GM21526 (cell line): ENCODE results near the gene CDH23.

ENCODE experiments used
- ATAC-seq: cut with Tn5 transposase; IDR thresholded peaks from one replicate; pipeline ENCODE4 v1.9.1; 2021; ENCODE audit warnings: moderate library complexity; ENCODE audit not compliant: unreplicated experiment, low FRiP score

Gene CDH23

GRCh38 chr10:71437537-71438092 is 40.9 kb downstream of the CDH23 start:
- ATAC-seq: no peak

DNA sequence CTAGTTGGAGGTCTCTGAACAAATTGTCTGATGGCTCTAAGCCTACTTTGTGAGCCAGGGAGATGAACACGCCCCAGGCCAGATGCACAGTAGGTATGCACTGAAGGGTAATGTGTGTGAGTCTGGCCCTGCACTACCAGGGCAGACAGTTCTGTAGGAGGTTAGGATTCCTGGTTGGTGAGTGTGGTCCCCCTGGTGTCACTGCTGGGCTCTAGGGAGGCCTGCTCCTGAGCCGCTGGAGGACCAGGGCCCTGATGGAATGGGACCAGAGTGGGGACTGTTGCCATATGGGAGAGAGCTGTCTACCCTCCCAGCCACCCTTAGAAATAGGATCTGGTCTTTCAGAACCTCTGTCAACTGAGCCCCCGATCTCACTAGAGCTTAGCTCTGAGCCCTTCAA is 42.0 kb downstream of the CDH23 start:
- no peak for ATAC-seq

- ATAC-seq: no peak
Measured at GRCh38 chr10:71439670-71440425, 43.1 kb downstream of the CDH23 start.

DNA sequence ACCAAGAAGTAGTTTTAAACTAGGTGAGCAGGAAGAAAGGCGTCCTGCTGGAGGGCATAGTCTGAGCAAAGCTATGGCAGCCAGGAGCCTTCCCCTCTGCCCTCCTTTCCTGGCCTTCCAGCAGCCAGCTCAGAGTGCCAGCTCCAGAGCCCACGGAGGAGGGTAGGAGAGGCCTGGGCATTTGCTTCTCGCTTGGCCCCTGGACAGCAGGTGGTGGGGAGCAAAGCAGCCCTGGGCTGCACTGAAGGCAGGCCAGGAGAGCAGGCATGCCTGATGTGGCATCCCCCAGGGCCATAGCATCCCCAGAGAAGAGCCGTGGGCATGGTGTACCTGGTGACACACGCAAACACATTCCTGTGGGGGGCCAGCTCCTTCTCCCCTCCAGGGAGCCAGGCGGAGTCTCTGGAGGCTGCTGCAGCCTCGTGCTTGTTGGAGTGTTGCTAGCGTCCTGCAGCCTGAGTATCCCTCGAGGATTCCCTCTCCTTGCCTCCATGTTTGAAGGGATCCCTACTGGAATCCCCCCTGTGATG is 43.9 kb downstream of the CDH23 start:
- ATAC-seq: no peak

- no peak for ATAC-seq
Measured at GRCh38 chr10:71442000-71442399, 45.3 kb downstream of the CDH23 start.

DNA sequence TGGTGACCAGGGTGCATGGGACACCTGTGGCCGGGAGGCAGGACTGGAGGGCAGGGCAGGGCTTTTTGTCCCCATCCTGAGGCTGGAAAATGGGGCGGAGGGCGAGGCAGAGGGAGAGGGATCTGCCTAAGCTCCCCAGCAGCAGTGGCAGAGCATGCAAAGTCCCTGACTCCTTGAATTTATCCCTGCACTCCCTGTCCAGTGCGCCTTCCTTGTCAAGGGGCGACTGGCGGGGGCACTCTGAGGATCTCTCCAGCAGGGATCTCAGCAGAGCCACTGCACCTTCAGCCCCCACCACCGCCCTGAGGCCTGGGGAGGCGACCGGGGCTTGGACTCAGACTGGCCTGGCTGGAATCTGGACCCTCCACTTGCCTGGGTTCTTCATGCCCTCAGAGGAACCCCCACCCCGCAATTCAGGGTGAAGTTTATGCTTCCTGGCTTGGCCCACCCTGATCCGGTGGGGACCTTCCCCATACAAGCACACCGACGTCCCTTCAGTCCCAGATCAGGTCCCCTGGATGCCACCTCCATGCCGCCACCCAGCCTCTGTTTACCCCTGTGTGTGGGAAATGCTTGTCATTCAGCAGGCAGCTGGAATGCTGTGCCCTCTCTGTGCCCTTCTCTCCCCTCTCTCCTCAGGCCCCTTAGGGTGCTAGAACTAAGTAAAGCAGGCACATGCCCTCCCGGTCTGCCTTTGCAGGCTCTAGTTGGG is 46.3 kb downstream of the CDH23 start:
- no peak for ATAC-seq

GRCh38 chr10:71443676-71444075 is 47.0 kb downstream of the CDH23 start:
- no peak for ATAC-seq

GRCh38 chr10:71444284-71445054 is 47.7 kb downstream of the CDH23 start:
- ATAC-seq: no peak

GRCh38 chr10:71447676-71448075 is 51.0 kb downstream of the CDH23 start:
- no peak for ATAC-seq

GRCh38 chr10:71448146-71448545 is 51.4 kb downstream of the CDH23 start:
- no peak for ATAC-seq

- no peak for ATAC-seq
Measured at GRCh38 chr10:71449026-71449425, 52.3 kb downstream of the CDH23 start.

- ATAC-seq: no peak
Measured at GRCh38 chr10:71451754-71452153, 55.0 kb downstream of the CDH23 start.

DNA sequence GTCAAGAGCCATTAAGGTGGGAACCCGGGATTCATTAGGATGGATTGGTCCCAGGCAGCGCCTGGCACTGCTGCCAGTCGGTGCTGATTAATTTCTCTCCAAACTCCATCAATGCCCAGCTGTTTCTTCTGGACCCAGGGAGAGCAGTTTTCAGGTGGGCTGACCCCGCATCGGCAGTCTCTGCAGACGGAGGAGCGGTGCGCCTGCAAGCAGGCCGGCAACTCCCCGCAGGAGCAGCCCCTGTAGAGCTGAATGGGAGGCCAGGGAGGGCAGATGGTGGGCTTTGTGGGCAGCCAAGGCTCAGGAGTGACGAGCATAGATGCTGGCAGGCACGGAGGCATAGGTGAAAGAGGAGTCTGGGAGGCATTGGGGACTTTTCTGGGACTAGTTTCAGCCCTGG is 56.5 kb downstream of the CDH23 start:
- ATAC-seq: no peak

DNA sequence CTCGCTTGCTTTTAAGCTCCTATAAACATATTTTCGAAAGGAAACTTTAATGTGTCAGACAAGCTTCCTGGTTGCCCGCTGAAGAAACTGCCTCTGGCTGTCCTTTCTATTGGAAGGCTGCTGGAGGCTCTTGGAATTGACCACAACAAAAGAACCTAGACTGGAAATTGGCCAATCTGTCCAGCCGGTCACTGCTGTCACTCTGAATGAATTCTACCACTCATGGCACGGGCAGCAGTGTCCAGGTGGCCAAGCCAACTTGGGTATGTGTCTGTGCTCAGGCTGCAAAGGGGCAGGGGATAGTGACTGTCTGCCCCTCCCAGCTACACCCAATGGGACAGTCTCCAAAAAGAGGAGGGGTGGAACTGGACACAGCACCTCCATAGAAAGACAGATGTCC is 57.6 kb downstream of the CDH23 start:
- no peak for ATAC-seq

DNA sequence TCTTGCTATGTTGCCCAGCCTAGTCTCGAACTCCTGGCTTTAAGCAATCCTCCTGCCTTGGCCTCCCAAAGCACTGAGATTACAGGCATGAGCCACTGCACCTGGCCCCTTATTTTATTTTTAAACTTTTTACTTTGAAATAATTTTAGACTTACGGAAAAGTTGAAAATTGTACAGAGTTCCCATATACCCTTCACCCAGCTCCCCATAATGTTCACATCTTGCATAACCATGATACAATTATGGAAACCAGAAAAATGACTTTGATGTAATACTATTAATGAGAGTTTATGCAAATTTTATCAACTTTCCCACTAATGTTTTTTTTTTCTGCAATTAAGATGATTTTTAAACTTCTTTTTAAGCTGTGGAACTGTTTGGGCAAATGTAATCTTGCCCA is 58.3 kb downstream of the CDH23 start:
- no peak for ATAC-seq

DNA sequence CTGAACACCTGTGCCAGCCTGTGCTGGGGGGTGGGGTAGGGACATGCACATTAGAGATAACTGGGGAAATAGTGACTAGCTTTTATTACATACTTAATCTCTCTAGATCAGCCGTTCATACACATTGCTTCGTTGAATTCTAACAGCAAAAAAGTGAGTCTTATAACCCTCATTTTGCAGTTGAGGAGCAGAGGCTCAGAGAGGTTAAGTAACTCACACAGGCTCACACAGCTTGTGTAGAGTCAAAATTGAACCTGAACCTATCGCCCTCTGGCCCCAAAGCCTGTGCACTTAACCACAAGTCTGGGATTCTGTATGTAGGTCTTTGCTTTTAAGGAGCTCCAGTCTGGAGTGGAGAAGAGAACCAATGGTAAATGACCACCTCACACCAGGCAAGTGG is 59.9 kb downstream of the CDH23 start:
- no peak for ATAC-seq

DNA sequence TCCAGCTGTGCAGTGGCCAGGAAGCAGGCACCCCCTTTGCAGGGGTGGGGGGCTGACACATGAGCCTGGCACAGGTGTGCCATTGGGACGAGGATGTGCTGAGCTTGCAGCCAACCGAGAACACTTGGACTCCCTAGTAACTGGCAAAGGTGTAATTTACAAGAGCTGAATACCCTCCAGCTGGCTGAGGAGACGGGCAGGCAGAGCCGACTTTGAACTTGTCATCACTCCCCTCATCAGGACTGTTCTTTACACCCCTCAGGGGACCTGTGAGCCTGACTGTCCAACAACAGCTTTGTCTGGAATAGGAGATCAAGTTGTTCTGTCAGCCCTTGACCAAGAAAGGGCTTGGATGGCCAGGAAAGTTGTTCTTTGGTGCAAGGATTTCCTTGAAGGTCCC is 61.2 kb downstream of the CDH23 start:
- no peak for ATAC-seq

DNA sequence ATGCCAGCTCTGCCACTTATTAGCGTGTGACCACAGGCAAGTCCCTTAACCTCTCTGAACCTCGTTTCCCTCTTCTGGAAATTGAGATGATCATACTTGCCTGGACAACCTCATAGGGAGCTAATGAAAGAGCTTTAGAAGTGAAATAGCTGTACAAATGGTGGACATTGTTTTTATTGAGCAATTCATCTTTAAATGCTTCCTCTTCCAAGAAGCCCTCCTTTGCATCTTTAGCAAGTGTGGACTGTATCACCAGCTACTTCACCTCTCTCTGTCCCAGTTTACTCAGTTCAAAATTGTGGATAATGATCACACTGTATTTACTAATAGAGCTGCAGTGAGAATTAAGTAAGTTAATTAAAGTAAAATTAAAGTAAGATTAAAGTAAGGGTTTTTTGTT is 61.7 kb downstream of the CDH23 start:
- ATAC-seq: no peak

- ATAC-seq: no peak
Measured at GRCh38 chr10:71459513-71459912, 62.8 kb downstream of the CDH23 start.

DNA sequence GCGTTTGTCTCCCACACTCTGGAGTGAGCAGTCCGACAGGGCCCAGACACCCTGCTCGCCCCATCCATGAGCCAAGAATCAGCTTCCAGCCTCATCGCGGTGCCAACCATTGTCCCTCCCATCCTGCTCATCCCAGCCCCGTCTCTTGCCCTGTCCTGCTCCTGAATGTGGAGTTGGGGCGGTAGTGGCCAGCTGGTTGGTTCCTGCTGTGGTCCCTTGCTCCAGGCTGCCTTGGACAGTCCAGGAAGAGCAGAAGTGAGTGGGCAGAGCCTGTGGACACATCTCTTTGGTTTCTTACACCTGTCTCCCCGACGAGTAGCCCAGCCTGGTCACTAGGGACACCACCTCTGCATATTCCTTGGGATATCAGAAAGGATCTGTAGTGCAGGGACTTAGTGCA is 63.9 kb downstream of the CDH23 start:
- ATAC-seq: no peak

GRCh38 chr10:71461457-71461856 is 64.7 kb downstream of the CDH23 start:
- ATAC-seq: no peak
